ENCODE results near the gene CEP57L1.
"Not testable (repeated sequence)": the region's sequence is repeated elsewhere in the genome, so short reads cannot be mapped to it uniquely, and the experiment has no call there.

The CEP57L1 gene

GRCh38 chr6:109105681-109106080 is 10.4 kb downstream of the CEP57L1 start:
- no peak for DNase-seq (ENCODE audit: low spot score)

GRCh38 chr6:109109663-109110062 is 14.4 kb downstream of the CEP57L1 start:
- not testable (repeated sequence) for DNase-seq (ENCODE audit: low spot score)

GRCh38 chr6:109112663-109113062 is 17.4 kb downstream of the CEP57L1 start:
- DNase-seq (ENCODE audit: low spot score): not testable (repeated sequence)

- DNase-seq (ENCODE audit: low spot score): no peak
Measured at GRCh38 chr6:109117346-109118035, 22.2 kb downstream of the CEP57L1 start.

- no peak for DNase-seq (ENCODE audit: low spot score)
Measured at GRCh38 chr6:109118337-109118736, 23.0 kb downstream of the CEP57L1 start.

GRCh38 chr6:109118871-109119354 is 23.6 kb downstream of the CEP57L1 start:
- DNase-seq (ENCODE audit: low spot score): no peak

GRCh38 chr6:109121411-109121810 is 26.1 kb downstream of the CEP57L1 start:
- no peak for DNase-seq (ENCODE audit: low spot score)

GRCh38 chr6:109124219-109124618 is 28.9 kb downstream of the CEP57L1 start:
- DNase-seq (ENCODE audit: low spot score): no peak

- DNase-seq (ENCODE audit: low spot score): no peak
Measured at GRCh38 chr6:109125504-109125903, 30.2 kb downstream of the CEP57L1 start.

- DNase-seq (ENCODE audit: low spot score): no peak
Measured at GRCh38 chr6:109130065-109130464, 34.8 kb downstream of the CEP57L1 start.

GRCh38 chr6:109135600-109135999 is 40.3 kb downstream of the CEP57L1 start:
- DNase-seq (ENCODE audit: low spot score): not testable (repeated sequence)

GRCh38 chr6:109136039-109136438 is 40.7 kb downstream of the CEP57L1 start:
- DNase-seq (ENCODE audit: low spot score): not testable (repeated sequence)

- not testable (repeated sequence) for DNase-seq (ENCODE audit: low spot score)
Measured at GRCh38 chr6:109136530-109136929, 41.2 kb downstream of the CEP57L1 start.

GRCh38 chr6:109139109-109139508 is 43.8 kb downstream of the CEP57L1 start:
- DNase-seq (ENCODE audit: low spot score): no peak

GRCh38 chr6:109142067-109142466 is 46.8 kb downstream of the CEP57L1 start:
- DNase-seq (ENCODE audit: low spot score): not testable (repeated sequence)

GRCh38 chr6:109143191-109143590 is 47.9 kb downstream of the CEP57L1 start:
- no peak for DNase-seq (ENCODE audit: low spot score)

GRCh38 chr6:109148251-109148650 is 52.9 kb downstream of the CEP57L1 start:
- DNase-seq (ENCODE audit: low spot score): not testable (repeated sequence)

- not testable (repeated sequence) for DNase-seq (ENCODE audit: low spot score)
Measured at GRCh38 chr6:109148716-109149115, 53.4 kb downstream of the CEP57L1 start.

GRCh38 chr6:109153752-109154151 is 58.4 kb downstream of the CEP57L1 start:
- DNase-seq (ENCODE audit: low spot score): no peak

- DNase-seq (ENCODE audit: low spot score): no peak
Measured at GRCh38 chr6:109164331-109164730, 69.0 kb downstream of the CEP57L1 start.

GRCh38 chr6:109165392-109165974 is 70.2 kb downstream of the CEP57L1 start:
- no peak for DNase-seq (ENCODE audit: low spot score)

- DNase-seq (ENCODE audit: low spot score): no peak
Measured at GRCh38 chr6:109166673-109167072, 71.4 kb downstream of the CEP57L1 start.

GRCh38 chr6:109167562-109167961 is 72.3 kb downstream of the CEP57L1 start:
- no peak for DNase-seq (ENCODE audit: low spot score)

GRCh38 chr6:109170333-109170732 is 75.0 kb downstream of the CEP57L1 start:
- no peak for DNase-seq (ENCODE audit: low spot score)

All from HuH-7.5 (cell line).